Stimulated activated CD8-positive, alpha-beta memory T cell treated with anti-CD3 and anti-CD28 coated beads, Interleukin-4, amount 100 ng/mL, for 1 hour (primary cell): ENCODE results near the gene APP.

Experiments used
- DNase-seq, 2 donors: peaks; one replicate each; pipeline ENCODE4 v3.0.0-alpha.2; 2020; ENCODE audit warnings: low read depth in 2 of 2, low spot score in 1 of 2

APP gene

GRCh38 chr21:26170471-26171257, at the start of gene APP:
TSS of gene APP (minus strand) at chr21:26170770. CDS start at chr21:26170620, 150 bp downstream.
- DNase-seq = peak; percentile 62 to 75

- DNase-seq = no peak
These were observed 41.6 kb upstream of the APP start for GRCh38 chr21:26212220-26212619.

GRCh38 chr21:26210614-26211013, 40.0 kb upstream of the APP start:
- DNase-seq = no peak

GRCh38 chr21:26207021-26207420, 36.5 kb upstream of the APP start:
- no peak for DNase-seq

- no peak for DNase-seq
These were observed 28.9 kb upstream of the APP start for GRCh38 chr21:26199456-26199855.

GRCh38 chr21:26195708-26196107, 25.1 kb upstream of the APP start:
- no peak for DNase-seq

GRCh38 chr21:26194811-26195251, 24.3 kb upstream of the APP start:
- DNase-seq = no peak

GRCh38 chr21:26194326-26194725, 23.8 kb upstream of the APP start:
- DNase-seq = no peak

GRCh38 chr21:26191609-26192008, 21.0 kb upstream of the APP start:
- DNase-seq = no peak

GRCh38 chr21:26188422-26188821, 17.9 kb upstream of the APP start:
- no peak for DNase-seq

- no peak for DNase-seq
These were observed 14.9 kb upstream of the APP start for GRCh38 chr21:26185446-26185845.

GRCh38 chr21:26185021-26185420, 14.5 kb upstream of the APP start:
- no peak for DNase-seq

- DNase-seq = no peak
These were observed 8.9 kb upstream of the APP start for GRCh38 chr21:26179501-26179900.

- DNase-seq = no peak
These were observed 7.3 kb upstream of the APP start for GRCh38 chr21:26177746-26178426.

- DNase-seq = no peak
These were observed 6.6 kb upstream of the APP start for GRCh38 chr21:26177187-26177586.

- no peak for DNase-seq
These were observed 909 bp upstream of the APP start for GRCh38 chr21:26171258-26172100.

- DNase-seq = no peak
These were observed 729 bp downstream of the APP start for GRCh38 chr21:26169611-26170470.

GRCh38 chr21:26169061-26169610, 1.4 kb downstream of the APP start:
- DNase-seq = peak in 1 of 2 donors; percentile 3

GRCh38 chr21:26168371-26168770, 2.2 kb downstream of the APP start:
- no peak for DNase-seq

GRCh38 chr21:26167593-26167992, 3.0 kb downstream of the APP start:
- DNase-seq = no peak
